ENCODE measurements around the gene TUBB4B.
"Not testable (repeated sequence)": the region's sequence is repeated elsewhere in the genome, so short reads cannot be mapped to it uniquely, and the experiment has no call there.

The TUBB4B gene

DNA sequence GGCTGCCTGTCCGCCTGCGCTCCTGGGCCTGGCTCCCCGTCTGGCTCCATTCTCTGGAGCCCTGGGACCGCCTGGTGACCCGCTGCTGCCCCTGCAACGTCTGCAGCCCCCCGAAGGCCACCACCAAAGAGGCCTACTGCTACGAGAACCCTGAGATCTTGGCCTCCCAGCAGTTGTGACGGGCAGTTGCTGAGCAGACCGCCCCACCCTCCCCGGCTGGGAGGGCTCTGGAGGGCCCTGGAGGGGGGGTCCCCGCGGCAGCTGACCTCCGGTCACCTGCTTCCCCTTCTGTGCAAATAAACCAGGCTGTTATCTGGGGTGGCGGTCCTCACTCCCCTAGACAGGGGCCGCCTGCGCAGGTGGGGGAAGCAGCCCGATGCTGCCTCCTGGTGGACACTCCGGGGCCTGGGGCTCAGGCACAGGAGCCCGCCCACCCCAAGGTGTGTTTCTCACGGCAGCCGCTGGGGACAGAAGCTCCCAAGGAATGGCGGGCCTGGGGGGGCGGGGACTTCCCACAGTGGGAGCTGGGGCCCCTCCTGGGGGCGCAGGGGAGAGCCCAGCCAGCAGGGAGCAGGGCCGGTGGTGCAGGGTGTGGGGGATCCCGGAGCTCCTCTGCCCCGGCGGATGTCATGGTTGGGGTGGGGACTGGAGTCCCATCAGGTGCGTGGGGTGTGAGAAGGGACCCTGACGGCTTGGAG lies 4.7 kb upstream of the TUBB4B start:
- H3K4me1 Mint-ChIP-seq (ENCODE audit: low read depth): peaks cover 21% of the 10 kb centered on the region
- peaks cover 4% of the 10 kb centered on the region for H3K36me3 Mint-ChIP-seq (ENCODE audit: low read depth)
- H3K27ac Mint-ChIP-seq: no peak overlapping the region
- no peaks in the 10 kb centered on the region for H3K9me3 Mint-ChIP-seq
- H3K27me3 Mint-ChIP-seq: no peaks in the 10 kb centered on the region
- H3K4me3 Mint-ChIP-seq: no peak overlapping the region

DNA sequence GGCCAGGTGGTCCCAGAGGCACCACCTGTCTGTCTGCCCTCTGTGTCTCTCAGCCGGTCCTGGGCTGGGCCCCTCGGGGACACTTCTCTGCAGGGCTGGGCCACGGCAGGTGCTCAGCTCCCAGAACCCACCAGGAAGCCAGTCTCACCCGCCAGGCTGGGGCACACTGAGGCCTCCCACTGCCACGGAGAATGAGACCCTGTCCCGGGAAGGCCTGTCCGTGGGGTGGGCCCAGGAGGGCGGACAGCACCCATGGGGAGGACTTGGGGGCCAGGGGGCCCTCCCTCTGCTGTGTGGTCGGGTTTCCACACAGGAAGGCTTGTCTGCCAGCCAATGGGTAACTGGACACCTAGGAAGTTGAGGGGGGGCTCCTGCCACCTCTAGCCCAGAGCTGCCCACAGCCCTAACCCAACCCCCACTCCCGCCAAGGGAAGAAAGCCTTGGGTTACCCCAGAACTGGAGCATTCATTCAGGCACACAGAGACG lies 4.1 kb upstream of the TUBB4B start:
- Mint-ChIP-seq H3K4me3 (no peak overlapping the region), H3K27ac (no peak overlapping the region), H3K9me3 (no peaks in the 10 kb centered on the region), H3K36me3 (ENCODE audit: low read depth) (peaks cover 7% of the 10 kb centered on the region), H3K4me1 (ENCODE audit: low read depth) (peaks cover 21% of the 10 kb centered on the region), H3K27me3 (no peaks in the 10 kb centered on the region)

DNA sequence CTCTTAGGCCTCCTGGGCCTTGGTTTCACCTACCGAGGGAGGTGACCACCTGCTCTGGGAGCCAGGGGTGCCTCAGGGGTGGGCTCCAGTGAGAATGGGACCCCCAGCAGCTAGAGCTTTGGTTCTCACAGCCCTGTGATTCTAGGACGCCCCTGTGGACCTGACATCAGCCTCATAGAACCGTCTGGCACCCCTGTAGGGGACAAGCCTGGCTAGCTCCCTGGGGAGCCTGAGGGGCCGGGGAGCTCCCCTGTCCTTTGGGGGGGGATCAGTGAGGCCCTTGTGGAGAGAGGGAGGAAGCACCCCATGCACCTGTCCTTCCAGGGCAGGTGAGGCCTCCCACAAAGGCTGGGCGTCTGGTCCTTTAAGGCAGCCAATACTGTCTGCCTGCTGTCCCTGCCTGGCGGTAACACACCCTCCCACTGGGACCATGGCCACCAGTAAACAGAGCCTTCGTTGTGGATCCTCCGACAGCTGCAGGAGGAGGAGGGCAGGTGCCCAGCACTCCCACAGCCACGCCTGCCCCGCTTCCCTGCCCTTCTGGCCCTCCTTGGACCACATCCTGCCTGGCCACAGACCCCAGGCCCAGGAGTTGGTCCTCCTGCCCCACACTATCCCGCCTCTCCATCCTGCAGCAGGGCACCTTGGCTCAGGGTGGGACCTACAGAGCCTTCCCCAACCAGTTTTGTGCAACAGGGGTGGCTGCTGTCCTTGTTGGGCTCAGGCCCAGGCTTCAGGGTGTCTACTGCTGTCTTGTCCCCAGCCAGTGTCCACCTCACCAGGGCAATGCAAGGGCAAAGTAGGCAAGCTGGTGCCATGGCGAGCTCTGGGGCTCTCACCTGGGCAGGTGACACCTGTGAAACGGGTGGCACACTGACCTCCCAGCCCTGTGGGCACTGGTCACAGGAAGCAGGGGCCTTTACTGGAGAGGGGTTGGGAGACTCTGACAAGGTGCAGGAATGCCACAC lies 3.0 kb upstream of the TUBB4B start:
- H3K4me3 Mint-ChIP-seq: no peak overlapping the region
- no peaks in the 10 kb centered on the region for H3K27me3 Mint-ChIP-seq

DNA sequence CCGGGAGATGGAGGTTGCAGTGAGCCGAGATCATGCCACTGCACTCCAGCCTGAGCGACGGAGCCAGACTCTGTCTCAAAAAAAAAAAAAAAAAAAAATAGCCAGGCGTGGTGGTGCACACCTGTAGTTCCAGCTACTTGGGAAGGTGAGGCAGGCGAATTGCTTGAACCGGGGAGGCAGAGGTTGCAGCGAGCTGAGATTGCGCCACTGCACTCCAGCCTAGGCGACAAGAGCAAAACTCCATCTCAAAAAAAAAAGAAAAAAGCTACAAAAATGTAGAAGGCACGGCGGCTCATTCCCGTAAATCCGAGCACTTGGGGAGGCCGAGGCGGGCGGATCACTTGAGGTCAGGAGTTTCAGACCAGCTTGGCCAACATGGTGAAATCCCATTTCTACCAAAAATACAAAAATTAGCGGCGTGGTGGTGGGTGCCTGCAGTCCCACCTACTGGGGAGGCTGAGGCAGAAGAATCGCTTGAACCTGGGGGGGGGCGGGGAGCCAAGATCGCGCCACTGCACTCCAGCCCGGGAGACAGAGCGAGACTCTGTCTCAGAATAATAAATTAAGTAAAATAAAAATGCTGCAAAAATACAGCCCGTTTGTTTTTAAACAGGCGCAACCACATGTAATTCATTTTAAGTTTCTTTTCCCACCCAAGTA lies 1.4 kb upstream of the TUBB4B start:
- H3K27ac Mint-ChIP-seq: peak overlapping the region; percentile 61
- peaks cover 36% of the 10 kb centered on the region for H3K4me1 Mint-ChIP-seq (ENCODE audit: low read depth)

More for the DNA sequence above, 3.0 kb upstream of the TUBB4B start:
- Mint-ChIP-seq H3K4me1 (ENCODE audit: low read depth) (peaks cover 32% of the 10 kb centered on the region), H3K9me3 (no peaks in the 10 kb centered on the region), H3K27ac (no peak overlapping the region), H3K36me3 (ENCODE audit: low read depth) (peaks cover 17% of the 10 kb centered on the region)

DNA sequence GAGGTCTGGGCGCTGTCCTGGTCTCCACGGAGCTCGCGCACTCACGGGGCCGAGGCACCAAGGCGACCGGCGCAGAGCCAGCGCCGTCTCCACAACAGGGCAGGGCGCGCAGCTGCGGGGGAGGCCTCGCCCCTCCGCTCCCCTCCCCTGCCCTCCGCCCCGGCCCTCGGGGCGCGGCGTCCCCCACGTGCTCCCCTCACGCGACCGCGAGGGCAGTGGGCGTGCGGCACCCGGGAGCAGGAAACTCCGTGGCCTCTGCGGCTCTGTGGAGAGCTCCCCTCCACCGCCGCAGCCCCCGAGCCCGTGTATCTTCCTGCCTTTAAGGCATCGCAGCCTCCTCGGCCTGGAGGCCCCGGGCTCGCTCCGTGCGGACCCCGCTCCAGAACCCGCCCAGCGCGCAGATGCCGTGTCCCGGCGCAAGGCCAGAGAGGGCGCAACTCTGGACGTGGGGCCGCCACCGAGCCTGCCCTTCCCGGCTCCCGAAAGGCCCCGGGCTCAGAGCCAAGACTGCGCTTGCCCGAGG lies 708 bp upstream of the TUBB4B start:
- H3K36me3 Mint-ChIP-seq (ENCODE audit: low read depth): peaks cover 27% of the 10 kb centered on the region
- peaks cover 36% of the 10 kb centered on the region for H3K4me1 Mint-ChIP-seq (ENCODE audit: low read depth)
- H3K9me3 Mint-ChIP-seq: no peaks in the 10 kb centered on the region
- H3K4me3 Mint-ChIP-seq: peak overlapping the region; percentile 82
- no peaks in the 10 kb centered on the region for H3K27me3 Mint-ChIP-seq
- peak overlapping the region; percentile 61 for H3K27ac Mint-ChIP-seq

More for the DNA sequence above, 1.4 kb upstream of the TUBB4B start:
- peaks cover 27% of the 10 kb centered on the region for H3K36me3 Mint-ChIP-seq (ENCODE audit: low read depth)
- H3K27me3 Mint-ChIP-seq, H3K9me3 Mint-ChIP-seq: not testable (repeated sequence)
- peak overlapping the region; percentile 82 for H3K4me3 Mint-ChIP-seq

DNA sequence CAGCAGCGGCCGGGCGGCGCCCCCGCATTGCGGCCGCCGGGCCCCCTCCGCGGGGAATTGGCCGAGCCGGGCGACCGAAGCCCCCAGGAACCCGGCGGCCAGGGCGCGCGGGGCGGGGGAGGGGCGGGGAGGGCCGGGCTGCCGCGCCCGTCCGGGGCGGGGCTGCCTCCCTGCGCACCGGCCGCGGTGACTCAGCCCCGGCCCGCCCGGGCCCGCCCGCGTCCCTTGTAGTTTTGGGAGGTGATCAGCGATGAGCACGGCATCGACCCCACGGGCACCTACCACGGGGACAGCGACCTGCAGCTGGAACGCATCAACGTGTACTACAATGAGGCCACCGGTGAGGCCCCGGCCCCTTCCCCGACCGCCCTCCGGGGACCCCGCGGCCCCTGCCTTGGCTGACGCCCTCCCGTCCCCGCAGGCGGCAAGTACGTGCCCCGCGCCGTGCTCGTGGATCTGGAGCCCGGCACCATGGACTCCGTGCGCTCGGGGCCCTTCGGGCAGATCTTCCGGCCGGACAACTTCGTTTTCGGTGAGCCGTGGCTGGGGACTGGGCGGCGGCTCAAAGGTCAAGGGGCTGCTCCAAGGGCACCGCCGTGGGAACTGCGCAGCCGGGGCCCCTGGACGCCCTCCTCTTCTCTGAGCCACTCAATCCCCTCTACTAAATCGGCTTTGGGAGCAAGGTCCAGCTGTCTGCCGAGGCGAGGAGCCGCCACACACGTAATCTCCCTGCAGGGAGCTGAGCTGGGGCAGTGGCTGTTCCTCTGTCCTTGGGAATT lies 592 bp downstream of the TUBB4B start:
- Mint-ChIP-seq H3K27ac (peak overlapping the region; percentile 61), H3K9me3 (no peaks in the 10 kb centered on the region), H3K4me3 (peak overlapping the region; percentile 89), H3K4me1 (ENCODE audit: low read depth) (peaks cover 36% of the 10 kb centered on the region), H3K27me3 (no peaks in the 10 kb centered on the region), H3K36me3 (ENCODE audit: low read depth) (peaks cover 27% of the 10 kb centered on the region)

DNA sequence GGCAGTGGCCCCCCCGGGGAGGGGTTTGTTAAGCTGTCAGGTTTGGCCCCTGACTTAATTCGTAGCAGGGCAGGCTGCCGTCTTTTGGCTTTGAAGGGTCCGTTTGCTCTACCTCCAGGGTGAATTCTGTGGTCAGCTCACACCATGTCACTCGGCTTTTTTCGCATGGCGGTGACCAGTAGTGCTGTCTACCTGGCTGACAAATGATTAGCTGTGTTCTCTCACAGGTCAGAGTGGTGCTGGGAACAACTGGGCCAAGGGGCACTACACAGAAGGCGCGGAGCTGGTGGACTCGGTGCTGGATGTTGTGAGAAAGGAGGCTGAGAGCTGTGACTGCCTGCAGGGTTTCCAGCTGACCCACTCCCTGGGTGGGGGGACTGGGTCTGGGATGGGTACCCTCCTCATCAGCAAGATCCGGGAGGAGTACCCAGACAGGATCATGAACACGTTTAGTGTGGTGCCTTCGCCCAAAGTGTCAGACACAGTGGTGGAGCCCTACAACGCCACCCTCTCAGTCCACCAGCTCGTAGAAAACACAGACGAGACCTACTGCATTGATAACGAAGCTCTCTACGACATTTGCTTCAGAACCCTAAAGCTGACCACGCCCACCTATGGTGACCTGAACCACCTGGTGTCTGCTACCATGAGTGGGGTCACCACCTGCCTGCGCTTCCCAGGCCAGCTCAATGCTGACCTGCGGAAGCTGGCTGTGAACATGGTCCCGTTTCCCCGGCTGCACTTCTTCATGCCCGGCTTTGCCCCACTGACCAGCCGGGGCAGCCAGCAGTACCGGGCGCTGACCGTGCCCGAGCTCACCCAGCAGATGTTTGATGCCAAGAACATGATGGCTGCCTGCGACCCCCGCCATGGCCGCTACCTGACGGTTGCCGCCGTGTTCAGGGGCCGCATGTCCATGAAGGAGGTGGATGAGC lies 1.4 kb downstream of the TUBB4B start:
- no peaks in the 10 kb centered on the region for H3K27me3 Mint-ChIP-seq
- H3K36me3 Mint-ChIP-seq (ENCODE audit: low read depth): peaks cover 27% of the 10 kb centered on the region
- peak overlapping the region; percentile 61 for H3K27ac Mint-ChIP-seq
- H3K4me1 Mint-ChIP-seq (ENCODE audit: low read depth): peaks cover 33% of the 10 kb centered on the region
- H3K4me3 Mint-ChIP-seq: peak overlapping the region; percentile 85
- no peaks in the 10 kb centered on the region for H3K9me3 Mint-ChIP-seq

DNA sequence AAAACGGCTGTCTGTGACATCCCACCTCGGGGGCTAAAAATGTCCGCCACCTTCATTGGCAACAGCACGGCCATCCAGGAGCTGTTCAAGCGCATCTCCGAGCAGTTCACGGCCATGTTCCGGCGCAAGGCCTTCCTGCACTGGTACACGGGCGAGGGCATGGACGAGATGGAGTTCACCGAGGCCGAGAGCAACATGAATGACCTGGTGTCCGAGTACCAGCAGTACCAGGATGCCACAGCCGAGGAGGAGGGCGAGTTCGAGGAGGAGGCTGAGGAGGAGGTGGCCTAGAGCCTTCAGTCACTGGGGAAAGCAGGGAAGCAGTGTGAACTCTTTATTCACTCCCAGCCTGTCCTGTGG lies 2.2 kb downstream of the TUBB4B start:
- H3K9me3 Mint-ChIP-seq, H3K27me3 Mint-ChIP-seq: not testable (repeated sequence)
- Mint-ChIP-seq H3K27ac (peak overlapping the region; percentile 55), H3K36me3 (ENCODE audit: low read depth) (peaks cover 27% of the 10 kb centered on the region), H3K4me3 (peak overlapping the region; percentile 85), H3K4me1 (ENCODE audit: low read depth) (peaks cover 29% of the 10 kb centered on the region)

DNA sequence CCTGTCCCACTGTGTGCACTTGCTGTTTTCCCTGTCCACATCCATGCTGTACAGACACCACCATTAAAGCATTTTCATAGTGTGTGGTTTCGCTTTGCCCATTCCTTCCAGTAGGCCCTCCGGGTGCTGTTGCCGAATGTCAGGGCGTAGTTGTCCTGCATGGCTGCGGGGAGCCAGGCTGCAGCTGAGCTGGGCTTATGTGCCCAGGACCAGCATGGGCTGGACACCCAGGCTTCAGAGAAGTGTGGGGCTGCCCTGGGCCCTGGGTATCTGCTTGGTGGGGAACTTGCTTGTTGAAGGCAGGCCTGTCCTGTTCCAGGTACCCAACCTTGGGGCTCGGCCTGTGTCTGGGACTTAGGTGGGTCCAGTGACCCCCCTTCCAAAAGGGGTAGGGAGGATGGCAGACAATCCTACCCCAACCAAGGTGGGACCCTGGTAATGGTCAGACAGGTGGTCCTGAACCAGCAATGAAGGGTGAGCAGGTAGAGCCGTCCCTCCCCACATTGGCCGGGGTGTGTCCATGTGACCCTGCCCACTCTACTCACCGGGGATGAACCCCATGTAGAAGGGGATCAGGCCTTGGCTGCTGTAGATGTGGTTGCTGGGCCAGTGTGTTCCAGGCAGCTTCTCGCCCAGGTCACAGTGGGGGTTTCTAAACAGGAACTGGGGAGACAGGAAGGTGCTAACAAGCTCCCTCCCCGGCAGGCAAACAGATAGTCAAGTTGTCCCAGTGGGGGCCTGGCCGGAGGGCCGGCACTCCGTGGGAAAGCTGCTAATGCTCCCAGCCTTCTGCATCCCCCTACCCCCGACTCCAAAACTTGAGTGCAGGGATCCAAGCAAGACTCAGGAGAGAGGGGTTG lies 2.8 kb downstream of the TUBB4B start:
- Mint-ChIP-seq H3K27ac (peak overlapping the region; percentile 55), H3K4me1 (ENCODE audit: low read depth) (peaks cover 24% of the 10 kb centered on the region), H3K36me3 (ENCODE audit: low read depth) (peaks cover 27% of the 10 kb centered on the region), H3K9me3 (no peaks in the 10 kb centered on the region), H3K4me3 (peak overlapping the region; percentile 85), H3K27me3 (no peaks in the 10 kb centered on the region)

DNA sequence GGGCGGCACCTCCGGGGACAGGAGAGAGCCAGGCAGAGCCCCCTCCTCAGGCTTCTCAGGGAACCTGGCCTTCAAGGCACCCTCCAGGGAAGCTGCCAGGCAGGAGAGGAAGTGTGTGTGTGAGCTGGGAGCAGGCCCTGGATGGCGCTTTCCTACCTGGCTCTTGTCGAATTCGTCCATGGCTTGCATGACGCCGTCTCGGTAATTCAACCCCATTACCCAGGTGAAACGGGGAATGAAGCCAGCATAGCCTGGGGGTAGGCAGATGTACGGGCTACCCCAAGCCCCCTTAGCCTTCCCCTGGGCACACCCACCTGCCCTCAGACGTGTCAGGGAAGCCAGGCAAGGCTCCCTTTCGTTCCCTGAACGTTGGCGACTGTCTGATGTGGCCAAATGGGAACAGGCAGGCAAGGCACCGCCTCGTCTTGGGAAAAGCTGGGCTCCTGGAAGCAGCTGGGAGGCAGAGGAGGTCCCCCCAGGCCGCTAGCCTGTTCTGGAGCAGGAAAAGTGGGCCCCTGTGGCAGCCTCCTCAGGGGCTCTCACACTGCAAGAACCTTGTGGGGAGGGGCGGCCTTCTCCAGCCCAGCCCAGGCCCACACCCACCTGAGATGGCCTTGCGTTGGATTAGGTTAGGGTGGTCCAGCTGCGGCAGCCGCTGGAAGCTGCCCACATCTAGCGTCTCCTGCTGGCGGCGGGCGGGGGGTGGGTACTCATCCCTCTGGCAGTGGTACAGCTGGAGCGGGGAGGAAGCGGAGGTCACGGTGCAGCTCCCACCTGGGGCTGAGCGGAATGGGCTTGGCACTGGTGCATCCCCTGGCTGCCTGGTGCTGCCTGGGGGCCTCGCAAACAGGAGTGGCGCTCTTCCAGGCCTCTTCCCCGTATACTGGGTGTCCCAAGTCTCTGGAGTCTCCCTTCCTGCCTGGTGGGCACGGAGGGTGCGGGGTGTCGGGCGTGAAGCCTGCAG lies 3.7 kb downstream of the TUBB4B start:
- H3K36me3 Mint-ChIP-seq (ENCODE audit: low read depth): peaks cover 27% of the 10 kb centered on the region
- no peaks in the 10 kb centered on the region for H3K27me3 Mint-ChIP-seq
- H3K9me3 Mint-ChIP-seq: no peaks in the 10 kb centered on the region
- peaks cover 17% of the 10 kb centered on the region for H3K4me1 Mint-ChIP-seq (ENCODE audit: low read depth)
- H3K4me3 Mint-ChIP-seq: no peak overlapping the region
- no peak overlapping the region for H3K27ac Mint-ChIP-seq

DNA sequence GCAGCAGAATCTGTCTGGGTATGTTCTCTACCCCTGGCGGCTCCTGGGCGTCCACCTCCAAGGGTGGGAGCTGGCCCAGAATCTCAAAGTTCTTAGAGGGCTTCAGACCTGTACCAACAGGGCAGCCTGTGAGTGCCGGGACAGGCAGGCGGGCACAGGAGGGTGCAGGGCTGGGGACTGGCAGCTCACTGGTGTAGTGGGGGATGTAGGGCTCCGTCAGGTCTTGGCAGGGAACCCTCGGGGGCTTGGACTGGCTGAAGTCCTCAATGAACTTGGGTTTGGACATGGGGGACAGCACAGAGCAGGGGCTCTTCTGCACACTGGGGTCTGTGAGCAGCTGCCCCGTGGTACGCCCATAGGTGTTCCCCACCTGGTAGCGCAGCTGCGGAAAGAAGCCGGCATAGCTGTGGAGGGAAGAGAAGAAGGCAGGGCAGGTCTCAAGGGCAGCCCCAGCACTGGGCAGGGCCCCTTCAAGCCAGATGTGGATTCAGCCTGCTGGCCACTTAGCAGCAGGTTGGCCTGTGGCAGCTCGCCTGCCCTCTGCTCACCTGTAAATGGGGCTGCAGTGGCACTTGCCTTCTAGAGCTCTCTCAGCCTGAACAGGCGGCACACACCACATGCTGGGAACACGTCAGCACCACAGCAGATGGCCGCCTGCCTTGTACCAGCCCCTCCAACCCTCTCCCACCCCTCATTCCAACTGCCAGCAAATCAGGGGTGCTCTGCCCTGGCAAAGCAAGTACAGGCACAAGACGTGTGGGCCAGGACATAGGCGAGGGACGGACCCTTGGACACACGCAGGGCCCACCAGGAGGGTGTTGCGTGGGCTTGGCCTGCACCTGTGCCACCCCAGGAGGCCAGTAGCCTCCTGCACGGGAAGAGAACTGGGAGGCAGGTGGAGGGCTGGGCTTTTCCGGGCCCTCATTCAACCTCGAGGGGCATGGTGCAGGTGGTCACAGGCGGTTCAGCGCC lies 4.6 kb downstream of the TUBB4B start:
- H3K27ac Mint-ChIP-seq: no peak overlapping the region
- no peaks in the 10 kb centered on the region for H3K27me3 Mint-ChIP-seq
- H3K4me1 Mint-ChIP-seq (ENCODE audit: low read depth): peaks cover 15% of the 10 kb centered on the region
- H3K36me3 Mint-ChIP-seq (ENCODE audit: low read depth): peaks cover 27% of the 10 kb centered on the region
- H3K9me3 Mint-ChIP-seq: no peaks in the 10 kb centered on the region
- no peak overlapping the region for H3K4me3 Mint-ChIP-seq

Data from stimulated activated naive CD8-positive, alpha-beta T cell treated with anti-CD3 and anti-CD28 coated beads, Interleukin-15, Interleukin-2, amounts not matched to agents 100 ng/mL and 50 ng/mL, for 24 hours (primary cell).